ENCODE measurements around the gene SRCIN1. TPM values are rescaled to one million over a fixed set of nuclear protein-coding genes. Genes with fewer than 3 reads are reported as not detected.

Gene SRCIN1
- total RNA-seq, 2 donors from 2014 or later: 1.1 to 1.2 TPM

DNA sequence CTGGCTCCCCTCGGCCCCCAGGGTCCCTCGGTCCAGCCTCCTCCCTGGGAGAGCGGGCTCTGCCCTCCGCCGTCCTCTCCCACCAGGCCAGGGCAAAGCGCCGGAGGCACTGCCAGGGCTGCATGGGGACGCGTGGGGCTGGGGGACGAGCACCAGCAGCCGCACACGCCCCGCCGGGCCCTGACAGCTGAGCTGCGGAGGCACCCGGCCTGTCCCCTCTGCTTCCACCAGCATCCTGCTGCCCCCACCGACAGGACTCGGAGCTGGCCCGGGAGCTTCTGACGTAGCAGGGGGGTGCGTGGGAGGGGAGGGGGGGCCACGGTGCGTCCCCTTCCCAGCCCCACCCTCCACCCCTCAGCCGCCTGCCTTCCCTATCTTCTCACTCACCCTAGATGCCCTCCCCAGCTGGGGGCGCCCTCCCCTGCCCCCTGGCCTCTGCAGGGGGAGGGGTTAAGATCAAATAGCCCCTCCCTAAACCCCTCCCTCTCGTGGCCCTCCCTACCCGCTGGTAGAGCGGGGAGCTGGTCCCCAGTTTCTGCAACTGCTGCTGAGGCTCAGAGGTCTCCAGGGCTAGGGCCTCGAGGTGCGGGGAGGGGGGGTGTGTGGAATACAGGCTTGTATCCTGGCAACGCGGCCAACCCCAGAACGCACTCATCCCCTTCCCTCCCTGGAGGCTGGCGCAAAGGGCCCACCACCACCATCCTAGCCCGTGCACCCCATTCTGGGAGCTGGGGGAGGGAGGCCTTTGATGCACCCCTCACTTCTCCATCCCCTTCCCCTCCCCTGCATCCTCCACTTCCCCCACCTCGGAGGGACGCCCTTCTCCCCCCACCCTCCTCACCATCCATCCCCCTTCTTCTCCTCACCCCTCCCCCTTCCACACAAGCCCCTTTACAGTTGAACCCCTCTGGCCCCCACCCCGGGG is 1.0 kb downstream of the SRCIN1 start:
- no peaks in the 10 kb centered on the region for H3K36me3 Mint-ChIP-seq
- no peaks in the 10 kb centered on the region for H3K9me3 Mint-ChIP-seq
- H3K27ac Mint-ChIP-seq: no peak overlapping the region
- DNase-seq (ENCODE audit: low spot score in 2 of 2) (peak in 1 of 2 donors; percentile 43), ATAC-seq (peak in 1 of 2 donors; percentile 40)

DNA sequence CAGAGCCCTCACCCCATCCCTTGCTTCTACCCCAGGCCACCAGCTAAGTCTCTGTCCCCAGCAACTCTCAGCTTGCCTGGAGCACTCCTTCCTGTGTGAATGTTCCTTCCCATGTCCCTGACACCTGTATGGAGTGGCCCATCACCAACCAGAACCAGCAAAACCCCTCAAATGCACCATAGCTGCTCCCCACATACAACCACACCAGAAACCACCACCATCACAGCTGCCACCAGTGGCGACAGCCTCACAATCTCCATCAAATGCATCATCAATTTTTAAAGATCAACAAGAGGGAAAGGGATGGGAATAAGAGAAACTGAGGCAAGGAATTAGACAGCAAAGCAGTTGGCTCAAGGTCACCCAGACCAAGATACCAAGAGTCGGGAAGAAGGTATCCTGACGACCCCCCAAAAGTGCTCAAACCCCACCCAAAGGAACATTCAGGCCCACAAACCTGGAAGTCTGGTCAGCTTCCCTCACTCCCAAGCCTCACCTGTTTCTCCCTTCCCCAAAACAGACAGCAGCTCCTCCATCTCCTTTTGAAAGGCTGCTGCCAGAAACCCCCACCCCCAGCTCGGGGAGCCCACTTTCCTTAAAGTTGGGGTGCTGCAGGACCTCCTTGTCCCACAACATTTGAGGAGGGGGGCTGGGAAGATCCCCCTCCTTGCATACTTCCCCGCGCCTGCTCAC is 1.8 kb downstream of the SRCIN1 start:
- no peak overlapping the region for H3K27ac Mint-ChIP-seq
- ATAC-seq (no peak), DNase-seq (ENCODE audit: low spot score in 2 of 2) (no peak)
- H3K36me3 Mint-ChIP-seq: no peaks in the 10 kb centered on the region
- no peaks in the 10 kb centered on the region for H3K9me3 Mint-ChIP-seq

DNA sequence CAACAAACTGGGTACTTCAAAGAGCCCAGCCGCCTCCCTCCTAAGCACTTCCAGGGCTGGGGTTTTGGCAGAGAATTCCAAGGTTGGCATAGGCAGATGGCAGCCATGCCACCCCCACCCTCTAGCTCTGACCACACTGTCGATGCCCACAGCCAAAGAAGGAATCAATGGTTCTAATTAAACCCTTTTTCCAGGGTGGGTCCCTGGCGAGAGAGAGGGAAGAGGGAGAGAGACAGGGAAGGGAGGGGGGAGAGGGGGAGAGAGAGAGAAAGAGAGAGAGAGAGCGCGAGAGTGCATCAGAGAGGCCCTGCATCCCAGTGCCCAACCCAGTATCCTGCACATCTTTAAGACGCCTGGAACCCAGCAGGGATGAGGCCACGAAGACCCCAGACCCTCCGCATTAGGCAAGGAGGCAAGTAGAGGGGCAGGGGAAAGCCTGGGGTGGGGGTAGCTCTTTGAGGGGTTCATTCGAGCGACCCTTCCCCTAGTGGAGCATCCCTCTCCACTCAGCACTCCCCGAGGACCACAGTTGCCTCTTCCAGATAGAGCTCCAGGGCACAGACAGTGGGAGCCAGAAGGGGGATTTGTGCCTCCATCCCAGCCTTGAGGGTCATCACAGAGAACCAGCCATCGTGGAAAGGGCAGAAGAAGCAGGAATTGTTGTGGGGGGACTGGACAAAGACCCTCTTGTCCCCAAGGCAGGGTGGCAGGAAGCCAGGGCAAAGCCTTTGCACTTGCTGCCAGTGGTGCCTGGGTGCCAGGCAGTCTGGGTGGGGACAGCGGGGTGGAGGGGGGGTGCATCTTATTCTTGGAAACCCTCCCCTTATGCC is 2.6 kb downstream of the SRCIN1 start:
- Mint-ChIP-seq H3K36me3 (no peaks in the 10 kb centered on the region), H3K9me3 (no peaks in the 10 kb centered on the region), H3K27ac (no peak overlapping the region)
- no peak for ATAC-seq
- DNase-seq (ENCODE audit: low spot score in 2 of 2): no peak

DNA sequence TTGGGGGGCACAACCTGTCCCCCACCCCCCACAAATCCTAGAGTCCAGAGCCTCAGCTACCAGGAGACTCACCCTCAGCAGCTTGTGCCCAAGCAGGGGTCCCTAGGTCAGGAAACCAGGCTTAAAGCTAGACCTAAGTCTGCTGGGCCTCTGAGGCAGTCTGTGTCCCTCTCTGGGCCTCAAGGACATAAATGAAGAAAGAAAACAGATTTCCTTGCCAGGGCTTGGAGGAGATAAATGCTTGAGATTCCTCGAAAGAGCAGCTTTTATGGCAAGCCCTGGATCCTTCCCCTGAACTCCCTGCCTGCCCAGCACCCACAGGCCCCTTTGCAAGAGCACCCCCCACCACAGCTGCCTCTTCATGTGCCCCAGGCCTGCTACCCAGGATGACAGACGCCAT is 3.3 kb downstream of the SRCIN1 start:
- no peak overlapping the region for H3K27ac Mint-ChIP-seq
- H3K9me3 Mint-ChIP-seq: no peaks in the 10 kb centered on the region
- no peak for ATAC-seq
- DNase-seq (ENCODE audit: low spot score in 2 of 2): no peak
- H3K36me3 Mint-ChIP-seq: no peaks in the 10 kb centered on the region

DNA sequence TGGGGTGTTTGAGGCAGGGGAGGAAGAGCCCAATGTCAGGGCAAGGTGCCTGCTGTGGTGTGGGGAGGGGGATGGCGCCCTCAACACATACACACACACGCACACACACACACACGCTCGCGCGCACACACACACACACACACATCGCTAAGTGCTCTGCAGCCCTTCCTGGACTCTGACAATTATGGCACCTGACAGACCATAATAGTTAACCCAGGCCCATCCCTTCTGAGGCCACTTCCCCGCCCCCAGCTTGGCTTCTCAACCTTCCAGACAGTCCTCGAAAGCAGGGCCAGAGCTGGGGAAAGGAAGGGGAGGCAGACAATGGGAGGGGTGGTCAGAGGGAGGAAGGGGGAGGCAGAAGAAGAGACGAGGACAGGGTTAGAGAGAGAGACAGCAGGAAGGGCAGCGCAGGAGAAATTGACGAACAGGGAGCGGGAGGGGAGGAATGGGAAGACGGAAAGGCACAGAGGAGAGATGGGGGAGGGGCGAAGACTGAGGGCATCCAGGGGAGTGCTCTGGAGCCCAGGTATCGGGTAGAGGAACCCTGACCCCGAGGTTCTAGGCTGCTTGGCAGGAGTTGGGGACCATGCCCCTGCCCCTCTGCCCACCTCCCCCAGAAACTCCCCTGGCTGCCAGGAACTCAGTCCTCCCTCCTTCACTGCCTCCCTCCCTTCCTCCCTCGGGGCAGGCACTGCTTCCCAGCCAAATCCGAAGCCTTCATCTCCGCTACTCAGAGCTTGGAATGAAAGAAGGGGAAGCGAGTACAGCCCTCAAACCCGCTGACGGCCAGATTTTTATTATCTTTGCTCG is 4.0 kb downstream of the SRCIN1 start:
- ATAC-seq (no peak), DNase-seq (ENCODE audit: low spot score in 2 of 2) (no peak)
- H3K36me3 Mint-ChIP-seq: no peaks in the 10 kb centered on the region
- H3K27ac Mint-ChIP-seq: no peak overlapping the region
- H3K9me3 Mint-ChIP-seq: no peaks in the 10 kb centered on the region

DNA sequence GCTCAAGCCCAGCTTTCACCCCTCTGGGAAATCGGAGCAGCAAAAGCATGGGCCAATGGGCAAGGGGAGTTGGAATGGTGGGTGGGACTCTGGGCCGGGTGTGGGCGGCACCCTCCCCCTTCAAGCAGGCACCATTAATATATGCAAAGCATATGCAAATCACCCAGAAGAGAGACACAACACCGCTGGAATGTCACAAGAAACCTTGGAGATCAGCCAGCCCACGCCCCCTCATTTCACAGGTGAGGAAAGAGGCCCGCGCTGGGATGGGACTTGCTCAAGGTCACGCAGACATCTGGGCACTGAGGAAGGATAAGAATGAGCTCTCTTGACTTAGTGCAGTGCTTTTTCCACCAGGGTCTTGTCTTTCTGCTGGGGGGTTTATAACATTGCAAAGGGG is 4.8 kb downstream of the SRCIN1 start:
- Mint-ChIP-seq H3K36me3 (no peaks in the 10 kb centered on the region), H3K9me3 (no peaks in the 10 kb centered on the region), H3K27ac (no peak overlapping the region)
- no peak for DNase-seq (ENCODE audit: low spot score in 2 of 2)
- ATAC-seq: no peak

DNA sequence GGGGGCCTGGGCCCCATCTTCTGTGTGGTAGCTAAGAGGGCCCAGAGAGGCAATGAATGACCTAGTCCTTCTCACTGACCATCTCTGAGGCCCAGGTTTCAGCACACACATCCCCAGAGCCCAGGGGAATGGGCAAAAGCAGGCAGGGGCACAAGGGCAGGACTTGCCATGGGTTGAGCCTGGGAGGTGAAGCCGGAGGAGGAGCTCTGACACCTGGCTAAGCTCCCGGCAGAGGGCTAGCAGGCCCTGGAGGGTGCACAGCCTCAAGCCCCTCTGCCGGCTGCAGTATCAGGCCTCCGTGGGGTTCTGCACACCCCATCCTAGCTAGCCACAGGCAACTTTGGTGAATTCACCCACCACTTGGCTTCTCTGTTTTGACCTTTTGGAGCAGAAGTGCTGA is 5.3 kb downstream of the SRCIN1 start:
- H3K36me3 Mint-ChIP-seq: no peaks in the 10 kb centered on the region
- ATAC-seq: no peak
- DNase-seq (ENCODE audit: low spot score in 2 of 2): no peak
- no peak overlapping the region for H3K27ac Mint-ChIP-seq
- H3K9me3 Mint-ChIP-seq: no peaks in the 10 kb centered on the region

DNA sequence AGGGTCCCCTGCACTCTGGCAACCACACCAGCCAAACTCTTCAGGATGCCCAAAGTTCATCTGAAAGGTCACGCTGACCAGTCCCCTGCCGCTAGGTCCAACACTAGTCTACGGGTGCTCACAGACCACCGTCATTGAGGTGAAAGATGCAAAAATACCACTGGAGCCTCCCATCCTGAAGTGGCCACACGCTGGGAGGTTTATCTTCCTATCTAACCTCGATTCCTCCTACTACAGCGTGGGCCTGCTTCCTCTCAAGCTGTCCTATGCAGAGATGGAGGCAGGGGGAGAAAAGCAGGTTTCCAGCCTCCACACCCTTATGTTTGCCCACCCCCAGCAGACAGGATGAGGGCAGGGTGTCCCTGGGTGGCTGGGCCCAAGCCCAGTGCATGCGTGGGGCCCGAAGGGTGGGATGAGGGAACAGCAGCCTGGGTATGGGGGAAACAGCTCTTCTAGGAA is 6.3 kb downstream of the SRCIN1 start:
- H3K9me3 Mint-ChIP-seq: no peaks in the 10 kb centered on the region
- DNase-seq (ENCODE audit: low spot score in 2 of 2) (no peak), ATAC-seq (no peak)
- no peaks in the 10 kb centered on the region for H3K36me3 Mint-ChIP-seq
- H3K27ac Mint-ChIP-seq: no peak overlapping the region

DNA sequence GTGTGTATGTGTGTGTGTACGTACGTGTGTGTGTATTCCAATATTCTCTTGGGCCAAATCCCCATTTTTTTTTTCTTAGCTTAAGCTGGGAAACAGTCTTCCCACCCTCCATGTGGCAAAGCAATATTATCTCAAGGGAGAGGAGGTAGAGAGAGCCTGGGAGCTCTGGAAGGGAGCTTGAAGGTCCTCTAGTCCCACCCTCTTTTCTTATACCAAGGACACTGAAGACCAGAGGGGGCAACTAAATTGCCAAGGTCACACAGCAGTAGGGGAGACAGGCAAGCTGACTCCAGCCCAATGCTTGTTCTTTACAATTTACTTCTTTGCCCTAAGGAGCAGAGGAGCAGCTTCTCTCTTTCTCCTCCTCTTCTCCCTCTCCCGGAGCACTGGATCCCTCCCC is 6.8 kb downstream of the SRCIN1 start:
- no peak for ATAC-seq
- Mint-ChIP-seq H3K9me3 (no peaks in the 10 kb centered on the region), H3K36me3 (no peaks in the 10 kb centered on the region), H3K27ac (no peak overlapping the region)
- no peak for DNase-seq (ENCODE audit: low spot score in 2 of 2)

DNA sequence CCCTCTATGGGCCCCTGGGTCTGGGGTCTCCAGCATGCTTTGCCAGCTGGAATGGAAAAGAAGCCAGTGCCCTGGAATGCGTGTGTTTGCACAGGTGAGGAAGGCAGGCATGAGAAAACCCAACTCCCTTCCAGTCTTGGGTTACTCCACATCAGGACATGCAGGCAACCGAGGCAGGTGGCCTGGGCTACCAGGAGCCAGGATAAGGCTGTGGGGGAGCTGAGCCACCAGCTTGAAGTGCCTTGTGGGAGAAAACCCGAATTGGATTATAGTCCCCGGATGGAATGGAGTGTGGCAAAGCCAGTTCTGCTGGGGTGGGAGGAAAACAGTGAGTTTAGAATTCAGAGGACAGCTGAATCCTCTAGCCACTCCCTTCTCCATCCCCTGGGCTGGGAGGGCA is 7.2 kb downstream of the SRCIN1 start:
- H3K9me3 Mint-ChIP-seq: no peaks in the 10 kb centered on the region
- no peaks in the 10 kb centered on the region for H3K36me3 Mint-ChIP-seq
- peak overlapping the region in 1 of 2 donors; percentile 44 for H3K27ac Mint-ChIP-seq
- DNase-seq (ENCODE audit: low spot score in 2 of 2): no peak
- ATAC-seq: peak in 1 of 2 donors; percentile 68

DNA sequence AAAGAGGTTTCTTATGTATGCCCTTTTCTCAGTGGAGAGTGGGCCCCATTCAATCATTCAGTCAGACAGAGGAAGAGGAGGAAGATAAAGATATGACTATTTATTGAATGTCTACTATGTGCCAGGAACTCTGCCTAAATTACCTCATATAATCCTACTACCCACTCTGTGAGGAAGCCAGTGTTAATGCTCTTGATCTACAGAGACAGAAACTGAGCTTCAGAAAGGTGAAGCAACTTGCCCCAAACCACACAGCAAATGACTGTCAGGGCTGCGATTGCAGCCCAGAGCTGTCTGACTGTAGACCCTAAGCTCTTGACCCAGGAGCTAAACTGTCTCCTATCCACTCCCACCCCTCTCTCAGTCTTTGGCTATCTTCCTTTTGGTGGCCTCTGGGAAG is 8.4 kb downstream of the SRCIN1 start:
- H3K36me3 Mint-ChIP-seq: no peaks in the 10 kb centered on the region
- DNase-seq (ENCODE audit: low spot score in 2 of 2) (no peak), ATAC-seq (peak; percentile 46 to 73)
- H3K27ac Mint-ChIP-seq: no peak overlapping the region
- H3K9me3 Mint-ChIP-seq: no peaks in the 10 kb centered on the region

DNA sequence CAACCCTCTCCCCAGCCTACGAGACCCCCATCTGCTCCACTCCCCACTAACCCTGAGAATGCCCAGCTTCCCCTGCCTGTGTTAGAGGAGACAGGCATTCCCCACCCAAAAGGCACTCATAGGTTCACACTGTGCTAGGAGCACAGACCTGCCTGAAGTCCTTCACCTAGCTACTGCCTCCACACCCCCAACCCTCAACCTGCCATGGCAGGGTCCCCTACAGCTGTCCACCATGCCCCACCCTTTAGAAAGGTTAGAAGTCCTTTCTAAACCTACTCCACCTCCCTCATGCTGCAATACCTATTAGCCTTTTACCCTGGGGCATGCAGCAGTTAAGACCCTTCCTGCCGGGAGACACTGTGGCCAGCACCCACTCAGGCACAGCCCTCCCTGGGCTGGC is 9.1 kb downstream of the SRCIN1 start:
- no peak for ATAC-seq
- H3K27ac Mint-ChIP-seq: no peak overlapping the region
- H3K36me3 Mint-ChIP-seq: no peaks in the 10 kb centered on the region
- H3K9me3 Mint-ChIP-seq: no peaks in the 10 kb centered on the region
- DNase-seq (ENCODE audit: low spot score in 2 of 2): no peak

DNA sequence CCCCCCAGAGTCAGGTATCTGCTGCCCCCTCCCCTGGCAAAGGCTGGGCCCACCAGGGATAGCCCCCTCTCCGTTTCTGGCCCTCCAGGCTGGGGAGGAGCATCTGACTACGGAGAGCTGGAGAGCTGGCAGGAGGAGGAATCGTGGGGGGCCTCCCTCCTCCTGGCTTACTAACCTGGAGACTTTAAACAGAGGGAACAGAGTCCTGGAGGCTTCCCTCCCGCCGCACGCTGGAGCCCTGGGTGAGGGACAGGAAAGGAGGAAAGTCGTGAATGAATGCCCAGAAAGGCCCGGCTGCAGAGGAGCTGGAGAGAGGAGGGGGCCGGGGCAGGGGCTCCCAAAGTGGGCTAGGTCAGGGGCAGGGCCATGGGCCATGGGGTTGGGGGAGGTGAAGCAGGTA is 9.9 kb downstream of the SRCIN1 start:
- no peak for ATAC-seq
- Mint-ChIP-seq H3K9me3 (no peaks in the 10 kb centered on the region), H3K36me3 (no peaks in the 10 kb centered on the region), H3K27ac (no peak overlapping the region)
- no peak for DNase-seq (ENCODE audit: low spot score in 2 of 2)

DNA sequence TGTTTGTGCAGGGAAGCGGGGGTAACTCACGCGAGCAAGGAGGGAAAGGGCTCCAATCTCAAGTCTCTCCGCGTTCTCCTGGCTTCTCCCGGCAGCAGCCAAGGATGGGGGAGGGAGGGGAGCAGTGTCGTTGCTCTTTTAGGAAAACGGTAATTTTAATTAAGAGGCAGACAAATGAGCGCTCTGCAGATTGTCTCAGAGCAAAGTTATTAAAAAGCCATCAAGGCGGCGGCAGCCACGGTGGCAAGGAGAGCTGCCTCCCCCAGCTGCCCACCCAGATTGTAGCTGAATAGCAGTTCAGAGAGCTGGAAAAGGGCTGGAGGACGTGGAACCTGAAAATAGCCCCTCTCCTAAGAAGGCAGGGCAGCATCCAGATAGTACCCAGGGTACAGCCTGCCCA is 11.6 kb downstream of the SRCIN1 start:
- DNase-seq (ENCODE audit: low spot score in 2 of 2) (no peak), ATAC-seq (no peak)
- Mint-ChIP-seq H3K36me3 (no peaks in the 10 kb centered on the region), H3K27ac (no peak overlapping the region), H3K9me3 (no peaks in the 10 kb centered on the region)

DNA sequence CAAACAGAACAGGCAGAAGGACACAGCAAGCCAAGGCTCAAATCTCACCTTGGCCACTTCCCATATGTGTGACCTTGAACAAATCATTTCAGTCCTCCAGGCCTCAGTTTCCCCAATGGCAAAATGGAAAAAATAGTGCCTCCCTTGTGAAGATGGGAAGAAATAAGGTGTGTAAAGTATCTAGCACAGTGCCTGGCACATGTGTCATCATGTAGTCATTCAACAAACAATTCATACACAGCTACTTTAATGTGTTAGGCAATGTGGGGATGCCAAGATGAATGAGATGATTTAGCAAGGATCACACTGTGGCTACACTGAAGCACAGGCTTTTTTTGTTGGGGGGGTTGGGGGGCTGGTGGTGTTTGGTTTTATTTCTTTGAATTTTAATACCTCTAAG is 13.3 kb downstream of the SRCIN1 start:
- Mint-ChIP-seq H3K27ac (no peak overlapping the region), H3K36me3 (no peaks in the 10 kb centered on the region), H3K9me3 (no peaks in the 10 kb centered on the region)
- DNase-seq (ENCODE audit: low spot score in 2 of 2): no peak
- no peak for ATAC-seq

DNA sequence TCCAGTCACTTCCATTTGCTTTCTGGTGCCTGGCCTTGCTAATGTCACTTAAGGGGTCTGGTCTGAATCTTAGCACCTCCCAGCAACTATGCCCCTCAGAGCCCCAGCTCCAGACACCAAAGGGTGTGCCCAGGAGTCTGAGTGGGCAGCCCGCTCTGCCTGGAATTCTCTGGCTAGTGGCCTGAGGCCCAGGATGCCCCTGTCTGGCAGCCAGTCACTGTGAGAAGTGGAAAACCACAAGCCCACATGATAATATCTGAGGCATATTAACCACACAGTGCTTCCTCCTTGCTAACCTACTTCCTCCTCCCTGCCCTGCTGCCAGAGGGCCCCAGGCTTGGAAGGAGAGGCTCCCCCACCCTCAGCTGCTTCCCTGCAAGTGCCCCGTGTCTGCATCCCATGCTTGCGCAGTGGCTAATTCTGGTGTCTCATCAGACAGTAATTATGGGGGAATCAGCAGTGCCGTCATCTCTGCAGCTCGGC is 14.0 kb downstream of the SRCIN1 start:
- Mint-ChIP-seq H3K36me3 (no peaks in the 10 kb centered on the region), H3K27ac (no peak overlapping the region), H3K9me3 (no peaks in the 10 kb centered on the region)
- no peak for DNase-seq (ENCODE audit: low spot score in 2 of 2)
- ATAC-seq: peak in 1 of 2 donors; percentile 53
